HEK293T (cell line): ENCODE measurements around the gene ANK3.

Source experiments
- CTCF ChIA-PET: fragments of 350-600 bp; formaldehyde crosslinking; extraction: SDS; loops from one replicate; lab custom pipeline; 2021; ENCODE audit warnings: antibody characterized with exemption, inconsistent platforms; lab: Yijun Ruan, JAX
- POLR2A ChIA-PET: fragments of 350-600 bp; formaldehyde crosslinking; extraction: SDS; loops from one replicate; lab custom pipeline; 2020; ENCODE audit warnings: antibody characterized with exemption, inconsistent platforms; lab: Yijun Ruan, JAX
- DNase-seq: peaks from one replicate; pipeline ENCODE4 v3.0.0; 2012; ENCODE audit warnings: mixed read lengths; ENCODE audit errors: extremely low spot score
- ARNT ChIP-seq: fragments of 450-650 bp; IDR thresholded peaks from 2 replicates; pipeline ENCODE4 v1.6.1; 2017; ENCODE audit warnings: mild to moderate bottlenecking
- BHLHE40 ChIP-seq: fragments of 450-650 bp; IDR thresholded peaks from 2 replicates; pipeline ENCODE4 v1.6.1; 2016; ENCODE audit warnings: mild to moderate bottlenecking, moderate library complexity, borderline replicate concordance
- CTBP1 ChIP-seq: fragments of 450-650 bp; IDR thresholded peaks from 2 replicates; pipeline ENCODE4 v1.6.1; 2016; ENCODE audit warnings: borderline replicate concordance
- ELF4 ChIP-seq: fragments of 450-650 bp; IDR thresholded peaks from 2 replicates; pipeline ENCODE4 v1.6.1; 2017; ENCODE audit warnings: antibody characterized with exemption
- FOXA1 ChIP-seq: fragments of 450-650 bp; IDR thresholded peaks from 2 replicates; pipeline ENCODE4 v1.6.1; 2016; ENCODE audit warnings: mild to moderate bottlenecking
- FOXK2 ChIP-seq: fragments of 450-650 bp; IDR thresholded peaks from 2 replicates; pipeline ENCODE4 v1.6.1; 2016; ENCODE audit warnings: mild to moderate bottlenecking
- FOXM1 ChIP-seq: fragments of 450-650 bp; IDR thresholded peaks from 2 replicates; pipeline ENCODE4 v1.6.1; 2017; ENCODE audit warnings: mild to moderate bottlenecking, borderline replicate concordance
- HDGF ChIP-seq: fragments of 450-650 bp; IDR thresholded peaks from 2 replicates; pipeline ENCODE4 v1.6.1; 2017; ENCODE audit warnings: antibody characterized with exemption, borderline replicate concordance
- L3MBTL2 ChIP-seq: fragments of 450-650 bp; conservative IDR thresholded peaks from 2 replicates; pipeline ENCODE4 v1.6.1; 2016; ENCODE audit warnings: mild to moderate bottlenecking
- LEF1 ChIP-seq: fragments of 450-650 bp; IDR thresholded peaks from 2 replicates; pipeline ENCODE4 v1.6.1; 2017; ENCODE audit warnings: mild to moderate bottlenecking, borderline replicate concordance
- NFRKB ChIP-seq: fragments of 450-650 bp; IDR thresholded peaks from 2 replicates; pipeline ENCODE4 v1.6.1; 2016; ENCODE audit warnings: mild to moderate bottlenecking, moderate library complexity
- SP1 ChIP-seq: fragments of 450-650 bp; IDR thresholded peaks from 2 replicates; pipeline ENCODE4 v1.6.1; 2017
- SUZ12 ChIP-seq: fragments of 450-650 bp; IDR thresholded peaks from 2 replicates; pipeline ENCODE4 v1.6.1; 2016; ENCODE audit warnings: mild to moderate bottlenecking
- TARDBP ChIP-seq: fragments of 450-650 bp; IDR thresholded peaks from 2 replicates; pipeline ENCODE4 v1.6.1; 2016
- ZNF384 ChIP-seq: fragments of 450-650 bp; IDR thresholded peaks from 2 replicates; pipeline ENCODE4 v1.6.1; 2016
- TF ChIP-seq, protein P1 (sequence below): fragments of 450-650 bp; IDR thresholded peaks from 2 replicates; pipeline ENCODE4 v1.6.1; 2016

Gene ANK3

GRCh38 chr10:60310740-60311139, 78.9 kb downstream of the ANK3 start:
- no peak for DNase-seq
- ChIA-PET POLR2A (no interaction called here), CTCF (no interaction called here)
- TF ChIP-seq BHLHE40 (no peak), ELF4 (no peak), TARDBP (no peak), FOXK2 (no peak), FOXA1 (no peak), HDGF (no peak)

- TF ChIP-seq HDGF: no peak
- ChIA-PET POLR2A (no interaction called here), CTCF (interaction anchor here (0.6 kb wide), 1 partner anchor 63 kb away, joined by 3 read pairs; no protein-coding TSS in a partner anchor)
- DNase-seq: no peak
These were observed 79.8 kb downstream of the ANK3 start for GRCh38 chr10:60309891-60310290.

GRCh38 chr10:60309371-60309770, 80.3 kb downstream of the ANK3 start:
- ChIA-PET CTCF (no interaction called here), POLR2A (no interaction called here)
- TF ChIP-seq FOXK2 (no peak), TARDBP (no peak), LEF1 (no peak), ARNT (no peak), FOXM1 (no peak), NFRKB (no peak), ELF4 (no peak), FOXA1 (no peak), L3MBTL2 (no peak), BHLHE40 (no peak), ZNF384 (no peak), CTBP1 (no peak)
- TF ChIP-seq, protein P1, sequence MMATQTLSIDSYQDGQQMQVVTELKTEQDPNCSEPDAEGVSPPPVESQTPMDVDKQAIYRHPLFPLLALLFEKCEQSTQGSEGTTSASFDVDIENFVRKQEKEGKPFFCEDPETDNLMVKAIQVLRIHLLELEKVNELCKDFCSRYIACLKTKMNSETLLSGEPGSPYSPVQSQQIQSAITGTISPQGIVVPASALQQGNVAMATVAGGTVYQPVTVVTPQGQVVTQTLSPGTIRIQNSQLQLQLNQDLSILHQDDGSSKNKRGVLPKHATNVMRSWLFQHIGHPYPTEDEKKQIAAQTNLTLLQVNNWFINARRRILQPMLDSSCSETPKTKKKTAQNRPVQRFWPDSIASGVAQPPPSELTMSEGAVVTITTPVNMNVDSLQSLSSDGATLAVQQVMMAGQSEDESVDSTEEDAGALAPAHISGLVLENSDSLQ: no peak
- no peak for DNase-seq

GRCh38 chr10:60305380-60305892, 84.2 kb downstream of the ANK3 start:
- no peak for DNase-seq
- ChIA-PET POLR2A (no interaction called here), CTCF (no interaction called here)
- TF ChIP-seq LEF1 (no peak), BHLHE40 (no peak), FOXA1 (no peak), SP1 (no peak), NFRKB (no peak), ARNT (no peak), CTBP1 (no peak), L3MBTL2 (no peak), ELF4 (no peak), FOXK2 (no peak), ZNF384 (no peak), FOXM1 (no peak)

GRCh38 chr10:60304829-60305379, 84.8 kb downstream of the ANK3 start:
- DNase-seq: no peak
- TF ChIP-seq L3MBTL2: no peak
- no peak for TF ChIP-seq FOXK2
- TF ChIP-seq ELF4: no peak
- no peak for TF ChIP-seq FOXA1
- ChIA-PET POLR2A (no interaction called here), CTCF (no interaction called here)

- ChIA-PET POLR2A (no interaction called here), CTCF (no interaction called here)
- DNase-seq: no peak
- no peak for TF ChIP-seq BHLHE40
- no peak for TF ChIP-seq ELF4
- TF ChIP-seq ZNF384: no peak
- no peak for TF ChIP-seq FOXM1
- no peak for TF ChIP-seq SP1
- TF ChIP-seq LEF1: no peak
- no peak for TF ChIP-seq SUZ12
- no peak for TF ChIP-seq ARNT
- no peak for TF ChIP-seq L3MBTL2
- TF ChIP-seq HDGF: no peak
- no peak for TF ChIP-seq NFRKB
These were observed 85.9 kb downstream of the ANK3 start for GRCh38 chr10:60303778-60304177.

DNA sequence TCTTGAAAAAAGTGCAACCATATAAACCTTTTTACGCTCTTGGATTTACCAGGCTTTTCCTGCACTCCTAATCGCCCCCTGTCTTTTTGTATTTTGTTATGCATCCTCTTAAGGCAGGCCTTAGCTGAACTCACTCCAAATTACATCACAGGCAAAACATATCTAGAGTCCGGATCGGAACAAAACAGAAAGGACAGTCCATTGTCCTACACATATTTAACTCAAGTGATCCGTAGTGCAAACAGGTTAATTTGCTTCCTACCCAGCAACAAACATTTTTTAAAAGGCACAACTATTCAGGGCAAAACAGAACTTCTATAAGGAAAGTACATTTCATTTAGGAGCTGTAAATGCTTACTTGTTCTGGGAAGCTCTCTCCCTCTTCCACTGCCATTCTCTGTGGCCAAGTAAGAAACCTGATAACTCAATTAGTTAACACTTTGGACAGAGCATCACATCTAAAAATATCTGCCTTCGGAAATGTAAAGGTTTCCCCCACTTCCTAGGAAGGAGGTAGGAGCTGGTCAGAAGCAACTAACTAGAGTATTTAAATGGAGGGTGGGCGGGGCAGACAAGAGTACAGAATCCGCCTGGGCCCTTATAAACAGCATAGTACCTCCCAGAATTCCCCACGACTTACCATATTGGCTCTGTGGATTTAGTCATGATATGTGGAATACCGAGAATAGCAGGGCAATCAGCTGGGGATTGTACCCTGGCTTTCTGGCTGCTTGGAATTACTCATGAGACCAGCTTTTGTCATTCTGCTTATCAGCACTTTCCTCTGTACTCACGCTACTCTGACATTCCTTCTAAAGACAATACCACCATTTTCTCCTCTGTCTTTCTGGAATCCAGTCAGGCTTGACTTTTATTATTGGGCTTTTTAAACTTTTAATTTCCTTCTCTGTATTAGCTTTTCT, 89.5 kb downstream of the ANK3 start:
- TF ChIP-seq FOXK2: no peak
- TF ChIP-seq CTBP1: no peak
- no peak for TF ChIP-seq ELF4
- no peak for TF ChIP-seq ARNT
- no peak for TF ChIP-seq HDGF
- no peak for TF ChIP-seq NFRKB
- TF ChIP-seq LEF1: no peak
- TF ChIP-seq SP1: no peak
- no peak for TF ChIP-seq L3MBTL2
- TF ChIP-seq, protein P1: no peak
- POLR2A ChIA-PET: no interaction called here
- CTCF ChIA-PET: interaction anchor here (0.8 kb wide), 1 partner anchor 185 kb away, joined by 3 read pairs; no protein-coding TSS in a partner anchor
- DNase-seq: no peak
